HG03575 (cell line): Measurements from ENCODE around the gene DRD3.

Source experiments
- ATAC-seq: cut with Tn5 transposase; IDR thresholded peaks from one replicate; pipeline ENCODE4 v1.9.1; 2021; ENCODE audit not compliant: unreplicated experiment, insufficient number of reproducible peaks, low FRiP score; ENCODE audit errors: extremely low read depth

DRD3 gene

GRCh38 chr3:114178770-114179368 is at the start of gene DRD3:
DRD3 (minus strand) TSS chr3:114179052; CDS start chr3:114171992, 7,060 bp downstream.
- no peak for ATAC-seq

GRCh38 chr3:114227076-114227475 is 48.2 kb upstream of the DRD3 start:
- no peak for ATAC-seq

- no peak for ATAC-seq
Observed at GRCh38 chr3:114226313-114226712, 47.5 kb upstream of the DRD3 start.

DNA sequence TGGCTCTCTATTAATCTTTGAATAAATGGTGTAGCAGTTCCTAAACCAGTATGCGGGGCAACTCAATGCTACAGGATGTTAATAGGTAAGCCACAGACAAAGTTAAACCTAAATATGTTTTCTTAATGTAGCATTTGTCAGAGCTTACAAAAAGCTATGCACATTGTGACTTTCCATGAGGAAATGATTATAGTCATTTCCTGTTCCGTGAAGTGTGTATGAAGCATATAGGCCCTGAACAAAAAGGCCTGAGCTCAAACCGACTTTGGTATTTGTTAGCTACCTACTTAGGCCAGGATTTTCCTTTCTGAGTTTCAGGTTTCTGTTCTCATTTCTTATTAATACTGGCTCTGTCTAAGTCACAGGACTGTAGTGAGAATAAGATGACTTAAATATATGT is 44.3 kb upstream of the DRD3 start:
- ATAC-seq = peak; percentile 71

- no peak for ATAC-seq
Observed at GRCh38 chr3:114221881-114222264, 43.0 kb upstream of the DRD3 start.

DNA sequence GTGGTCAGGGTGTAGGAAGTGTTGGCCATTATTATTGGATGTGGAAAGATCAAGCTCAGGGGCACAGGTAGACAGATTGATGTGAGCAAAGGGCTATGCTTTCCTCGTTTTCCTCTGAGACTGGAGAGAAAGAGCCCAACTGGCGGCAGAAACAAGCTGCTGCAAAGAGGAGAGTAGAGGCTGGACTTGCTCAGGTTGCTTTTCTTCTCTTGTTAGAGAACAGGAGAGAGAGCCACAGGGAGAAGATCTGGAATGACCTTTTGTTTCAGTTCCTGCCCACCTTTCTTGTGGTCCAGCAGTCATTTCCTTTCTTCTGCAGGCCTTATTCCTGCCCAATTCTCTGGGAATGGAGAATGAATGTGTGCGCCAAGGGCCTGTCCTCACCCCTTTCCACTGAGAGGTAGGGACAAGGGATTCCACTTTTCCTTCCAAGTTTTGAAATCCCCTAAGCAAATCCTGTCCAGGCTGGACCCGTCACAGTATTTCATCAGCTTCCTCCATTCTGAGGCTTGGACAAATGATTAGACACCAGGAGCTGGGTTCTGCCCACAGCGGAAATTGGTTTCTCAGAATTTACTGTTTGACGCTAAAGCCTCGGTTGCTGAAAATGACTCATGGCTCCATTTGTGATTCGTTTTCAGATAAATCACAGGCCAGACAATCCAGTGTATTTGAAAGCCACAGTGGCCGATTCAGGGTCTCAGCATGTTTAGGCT is 42.5 kb upstream of the DRD3 start:
- ATAC-seq = no peak

DNA sequence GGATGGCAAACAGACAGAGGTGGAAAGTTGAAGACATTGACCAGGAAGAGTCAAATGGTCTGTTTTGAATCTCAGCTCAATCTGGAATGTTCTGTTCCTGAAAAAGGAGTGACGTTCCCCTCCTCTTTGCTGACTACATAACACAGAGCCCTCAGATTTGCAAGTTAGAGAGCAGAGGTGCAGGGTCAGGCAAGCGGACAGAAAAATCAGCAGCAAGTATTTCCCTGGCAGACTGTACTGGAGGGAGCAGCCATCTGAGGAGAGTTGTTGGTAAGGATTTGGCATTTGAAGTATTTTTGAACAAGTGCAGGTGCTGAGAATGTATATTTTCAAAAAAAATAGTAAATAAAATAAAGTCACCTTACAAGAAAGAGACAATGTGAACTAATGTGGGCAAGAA is 40.9 kb upstream of the DRD3 start:
- no peak for ATAC-seq

DNA sequence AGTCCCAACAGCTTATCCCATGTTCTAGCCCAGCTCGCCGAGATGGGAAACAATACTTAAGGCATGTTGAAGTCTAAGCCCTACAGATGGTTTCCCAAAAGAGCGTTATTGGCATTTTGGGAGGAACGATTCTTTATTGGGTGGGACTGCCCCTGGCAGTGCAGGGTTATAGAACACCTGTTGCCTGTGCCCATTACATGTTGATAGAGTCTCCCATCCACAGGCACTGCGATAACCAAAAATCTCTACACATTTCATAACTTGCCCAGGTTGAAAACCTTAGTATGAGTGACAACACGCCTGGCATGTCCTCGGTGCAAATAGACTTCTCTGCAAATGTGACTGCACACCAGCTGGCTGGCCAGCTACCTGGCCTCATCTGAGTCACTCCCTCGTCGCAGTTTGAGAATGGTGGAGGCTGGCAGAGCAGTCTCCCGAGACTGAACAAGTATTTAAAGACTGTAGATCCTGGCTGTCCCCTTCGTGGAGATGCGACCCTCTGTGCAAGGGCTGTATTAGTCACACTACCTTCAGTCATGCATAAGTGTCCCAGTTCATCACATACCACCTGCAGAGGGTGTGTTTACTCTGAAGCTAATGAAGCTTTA is 39.8 kb upstream of the DRD3 start:
- no peak for ATAC-seq

GRCh38 chr3:114218006-114218405 is 39.2 kb upstream of the DRD3 start:
- no peak for ATAC-seq

DNA sequence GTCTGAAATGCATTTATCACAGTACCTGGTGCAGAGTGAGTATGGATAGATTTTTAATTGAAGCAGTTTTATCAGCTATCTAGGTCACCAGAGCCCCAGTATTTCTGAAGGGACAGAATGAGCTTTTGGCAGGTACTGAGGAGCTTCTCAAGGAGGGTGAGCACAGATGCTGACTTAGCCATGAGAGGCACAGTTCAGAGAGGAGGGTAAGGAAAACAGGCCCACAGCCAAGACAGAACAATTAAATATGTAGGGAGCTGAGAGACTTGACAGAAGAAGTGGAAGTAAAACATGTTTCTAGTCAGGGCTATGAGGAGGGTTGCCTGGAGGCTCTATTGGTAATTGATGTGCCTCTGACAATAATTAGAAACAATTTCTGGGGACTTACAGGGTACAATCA is 38.4 kb upstream of the DRD3 start:
- ATAC-seq = no peak

GRCh38 chr3:114216186-114216970 is 37.5 kb upstream of the DRD3 start:
- ATAC-seq = no peak

- ATAC-seq = no peak
Observed at GRCh38 chr3:114214542-114215341, 35.9 kb upstream of the DRD3 start.

- ATAC-seq = peak; percentile 75
Observed at GRCh38 chr3:114213627-114214541, 35.0 kb upstream of the DRD3 start.

GRCh38 chr3:114213292-114213626 is 34.4 kb upstream of the DRD3 start:
- peak; percentile 4 for ATAC-seq

DNA sequence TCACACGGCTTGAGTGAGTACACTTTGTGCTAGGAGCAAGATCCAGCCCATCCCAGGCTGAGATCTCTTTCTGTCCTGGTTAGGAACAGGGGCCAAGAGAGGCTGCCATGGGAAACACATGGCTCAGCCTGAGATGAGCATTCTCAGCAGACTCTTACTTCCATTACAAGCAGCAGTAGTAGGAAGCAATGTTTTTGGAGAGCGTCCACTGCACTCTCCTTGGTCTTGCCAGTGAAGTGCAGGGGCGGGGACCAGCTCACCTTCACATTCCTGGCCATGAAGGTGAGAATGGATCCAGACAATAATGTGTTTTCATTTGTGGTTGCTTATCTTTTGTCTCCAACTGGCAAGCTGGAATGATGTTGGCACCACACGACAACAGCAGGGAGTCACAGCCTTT is 33.8 kb upstream of the DRD3 start:
- no peak for ATAC-seq

DNA sequence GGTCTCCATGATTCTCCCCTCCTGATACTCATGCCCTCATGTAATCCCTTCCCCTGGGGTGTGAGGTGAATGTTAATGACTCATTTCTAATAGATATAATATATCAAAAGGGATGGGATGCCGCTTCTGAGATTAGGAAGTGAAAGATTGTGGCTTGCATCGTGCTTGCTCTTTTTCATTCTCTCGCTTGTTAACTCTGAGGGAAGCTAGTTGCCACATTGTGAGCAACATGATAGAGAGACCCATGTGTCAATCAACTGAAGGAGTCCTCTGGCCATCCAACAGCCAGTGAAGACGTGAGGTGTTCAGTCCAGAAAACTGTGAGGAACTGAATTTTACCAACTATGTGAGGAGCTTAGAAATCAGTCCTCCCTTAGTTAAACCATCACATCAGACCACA is 28.9 kb upstream of the DRD3 start:
- no peak for ATAC-seq

DNA sequence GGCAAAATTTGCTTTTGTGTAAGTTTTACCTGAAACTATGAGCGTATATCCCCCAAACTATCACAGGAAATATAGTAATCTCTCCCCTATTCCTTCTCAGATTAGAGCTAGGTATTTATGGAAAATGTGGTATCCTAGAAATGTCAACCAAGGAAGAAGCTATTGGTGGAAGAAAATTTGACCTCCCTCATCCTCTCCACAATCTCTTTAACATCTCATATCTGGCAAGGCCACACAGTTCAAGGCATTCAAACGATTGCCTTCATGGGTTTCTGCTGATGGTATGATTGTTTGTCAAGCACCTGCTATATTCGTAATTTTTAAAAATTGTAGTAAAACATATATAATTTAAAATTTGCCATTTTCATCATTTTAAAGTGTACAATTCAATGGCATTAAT is 27.5 kb upstream of the DRD3 start:
- ATAC-seq = no peak

- ATAC-seq = no peak
Observed at GRCh38 chr3:114205541-114205940, 26.7 kb upstream of the DRD3 start.
